GM19238 (cell line): ENCODE measurements around the gene DVL1.

Experiments used
- DNase-seq: peaks from one replicate; pipeline ENCODE4 v3.0.0; 2011; ENCODE audit warnings: low spot score; ENCODE audit not compliant: insufficient read length

DVL1 gene

GRCh38 chr1:1299686-1300351, 49.4 kb downstream of the DVL1 start:
- DNase-seq, result no peak

GRCh38 chr1:1298861-1299685, 50.1 kb downstream of the DVL1 start:
- DNase-seq, result no peak

GRCh38 chr1:1297802-1298424, 51.3 kb downstream of the DVL1 start:
- no peak for DNase-seq

- no peak for DNase-seq
Observed at GRCh38 chr1:1296070-1297061, 52.9 kb downstream of the DVL1 start.

GRCh38 chr1:1295154-1295923, 53.9 kb downstream of the DVL1 start:
- no peak for DNase-seq

- DNase-seq, result no peak
Observed at GRCh38 chr1:1294250-1294890, 54.8 kb downstream of the DVL1 start.

- DNase-seq, result no peak
Observed at GRCh38 chr1:1293263-1294249, 55.7 kb downstream of the DVL1 start.

- DNase-seq, result no peak
Observed at GRCh38 chr1:1292851-1293250, 56.4 kb downstream of the DVL1 start.

GRCh38 chr1:1292442-1292779, 56.8 kb downstream of the DVL1 start:
- DNase-seq, result no peak

- DNase-seq, result peak; percentile 85
Observed at GRCh38 chr1:1291548-1292441, 57.4 kb downstream of the DVL1 start.

- no peak for DNase-seq
Observed at GRCh38 chr1:1291023-1291528, 58.1 kb downstream of the DVL1 start.

- no peak for DNase-seq
Observed at GRCh38 chr1:1290238-1290731, 58.9 kb downstream of the DVL1 start.

GRCh38 chr1:1287288-1288110, 61.7 kb downstream of the DVL1 start:
- no peak for DNase-seq

GRCh38 chr1:1286313-1287261, 62.6 kb downstream of the DVL1 start:
- DNase-seq, result no peak

GRCh38 chr1:1285611-1286311, 63.5 kb downstream of the DVL1 start:
- no peak for DNase-seq
